Measurements from ENCODE around the gene CH25H.

DNA sequence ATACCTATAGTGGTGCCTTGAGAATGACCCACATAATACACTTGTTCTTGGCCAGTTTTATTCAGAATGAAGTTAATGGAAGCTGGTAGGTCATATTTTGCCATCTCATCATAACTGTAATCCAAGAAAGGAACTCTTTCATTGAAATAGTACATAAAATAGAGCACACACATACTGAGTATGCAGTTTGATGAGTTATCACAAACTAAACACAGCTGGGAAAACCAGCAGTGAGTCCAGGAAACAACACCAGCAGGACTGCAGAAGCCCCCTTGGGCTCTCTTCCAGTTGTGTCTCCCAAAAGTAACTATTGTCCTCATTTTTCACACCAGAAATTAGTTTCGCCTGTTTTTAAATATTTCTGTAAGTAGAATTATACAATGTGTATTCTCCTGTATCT is 19.8 kb upstream of the CH25H start:
- TF ChIP-seq CTCF (IDR thresholded peaks at IDR 0.05) (no peak), POLR2AphosphoS5 (IDR thresholded peaks at IDR 0.05) (no peak), POLR2A (IDR thresholded peaks at IDR 0.05) (no peak), EP300 (IDR thresholded peaks at IDR 0.05) (no peak)
